Eye (tissue), 1 donor: ENCODE measurements around the gene ELMO3.

Experiments used
- DNase-seq: peaks from one replicate; pipeline ENCODE4 v3.0.0-alpha.2; 2015

ELMO3 gene

GRCh38 chr16:67226804-67227566 lies 28.1 kb downstream of the ELMO3 start, which contains the start of gene TMEM208:
TSS of gene TMEM208 (plus strand) at chr16:67227130. CDS start at chr16:67227219, 89 bp downstream.
- DNase-seq, result peak; percentile 100

DNA sequence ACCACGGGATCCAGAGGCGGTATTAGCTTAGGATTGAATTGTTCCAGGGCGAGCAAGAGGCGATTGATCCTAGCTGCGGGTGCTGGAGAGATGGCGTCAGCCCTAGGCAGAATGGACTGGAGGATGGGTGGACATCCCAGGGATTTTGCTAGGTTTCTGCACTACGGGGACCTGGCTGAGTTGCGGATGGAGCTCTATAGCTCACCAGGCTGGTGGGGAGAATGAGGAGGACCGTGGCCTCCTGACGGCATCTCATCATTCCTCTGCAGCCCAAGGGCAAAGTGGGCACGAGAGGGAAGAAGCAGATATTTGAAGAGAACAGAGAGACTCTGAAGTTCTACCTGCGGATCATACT lies 28.6 kb downstream of the ELMO3 start:
- DNase-seq, result no peak

- DNase-seq, result no peak
Measured at GRCh38 chr16:67228034-67228785, 29.3 kb downstream of the ELMO3 start.

DNA sequence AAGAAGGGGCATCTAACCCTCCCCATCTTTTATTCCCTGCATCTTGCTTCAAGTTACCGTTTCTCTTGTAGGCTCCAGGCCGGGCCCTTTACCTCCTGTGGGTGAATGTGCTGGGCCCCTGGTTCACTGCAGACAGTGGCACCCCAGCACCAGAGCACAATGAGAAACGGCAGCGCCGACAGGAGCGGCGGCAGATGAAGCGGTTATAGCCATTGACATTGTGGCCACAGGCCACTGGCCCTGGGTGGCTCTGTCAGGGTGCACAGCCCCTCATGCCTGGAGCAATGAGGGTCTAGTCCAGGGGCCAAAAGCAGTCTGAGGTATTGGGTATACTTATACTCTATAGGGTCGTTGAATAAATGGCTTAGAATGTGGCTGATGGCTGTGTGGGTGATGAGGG lies 30.0 kb downstream of the ELMO3 start:
- no peak for DNase-seq

- DNase-seq, result no peak
Measured at GRCh38 chr16:67229906-67230808, 31.2 kb downstream of the ELMO3 start.

DNA sequence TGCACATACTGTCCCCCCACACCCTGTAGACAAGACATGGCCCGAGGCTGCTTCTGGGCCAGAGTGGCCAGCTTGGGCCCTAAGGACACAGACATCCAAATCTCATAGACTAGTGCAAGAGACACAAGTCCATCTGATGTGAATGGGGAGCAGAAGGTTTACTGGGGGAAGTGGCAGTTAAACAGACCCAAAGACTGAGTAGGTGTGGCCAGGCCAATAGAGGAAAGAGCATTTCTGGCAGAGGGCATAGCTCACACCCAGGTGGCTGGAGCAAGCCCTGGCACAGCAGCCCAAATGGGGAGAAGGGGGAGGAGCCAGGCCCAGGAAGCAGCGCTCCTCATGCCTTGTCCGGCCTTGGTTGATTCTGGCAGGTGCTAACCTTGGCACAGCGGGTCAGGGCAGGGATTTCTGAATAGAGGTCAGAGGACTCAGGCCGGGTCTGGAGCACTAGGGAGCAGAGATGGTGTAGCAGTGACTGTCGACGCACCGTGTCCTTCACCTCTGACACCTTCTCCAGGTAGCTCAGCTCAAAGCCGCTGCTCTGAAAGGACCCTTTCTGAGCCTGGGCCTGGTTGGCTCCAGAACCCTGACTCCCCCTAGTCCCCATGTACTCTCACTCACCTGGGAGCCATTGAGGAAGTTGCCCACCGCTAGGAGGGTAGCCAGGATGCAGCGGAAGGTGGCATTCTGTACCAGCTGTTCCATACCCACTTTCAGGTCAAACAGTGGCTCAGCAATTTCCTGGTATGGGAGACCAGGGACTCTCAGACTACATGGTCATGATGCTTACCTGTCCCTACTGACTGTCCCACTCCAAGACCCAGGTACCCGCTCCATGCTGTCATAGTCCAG lies 32.1 kb downstream of the ELMO3 start:
- no peak for DNase-seq

- DNase-seq, result no peak
Measured at GRCh38 chr16:67233596-67233995, 34.7 kb downstream of the ELMO3 start.

GRCh38 chr16:67234180-67234597 lies 35.3 kb downstream of the ELMO3 start:
- DNase-seq, result no peak

GRCh38 chr16:67235816-67236562 lies 37.1 kb downstream of the ELMO3 start:
- DNase-seq, result no peak

GRCh38 chr16:67236563-67237395 lies 37.8 kb downstream of the ELMO3 start:
- DNase-seq, result peak; percentile 38

- DNase-seq, result no peak
Measured at GRCh38 chr16:67237396-67238277, 38.7 kb downstream of the ELMO3 start.

GRCh38 chr16:67238278-67238575 lies 39.3 kb downstream of the ELMO3 start:
- DNase-seq, result no peak

DNA sequence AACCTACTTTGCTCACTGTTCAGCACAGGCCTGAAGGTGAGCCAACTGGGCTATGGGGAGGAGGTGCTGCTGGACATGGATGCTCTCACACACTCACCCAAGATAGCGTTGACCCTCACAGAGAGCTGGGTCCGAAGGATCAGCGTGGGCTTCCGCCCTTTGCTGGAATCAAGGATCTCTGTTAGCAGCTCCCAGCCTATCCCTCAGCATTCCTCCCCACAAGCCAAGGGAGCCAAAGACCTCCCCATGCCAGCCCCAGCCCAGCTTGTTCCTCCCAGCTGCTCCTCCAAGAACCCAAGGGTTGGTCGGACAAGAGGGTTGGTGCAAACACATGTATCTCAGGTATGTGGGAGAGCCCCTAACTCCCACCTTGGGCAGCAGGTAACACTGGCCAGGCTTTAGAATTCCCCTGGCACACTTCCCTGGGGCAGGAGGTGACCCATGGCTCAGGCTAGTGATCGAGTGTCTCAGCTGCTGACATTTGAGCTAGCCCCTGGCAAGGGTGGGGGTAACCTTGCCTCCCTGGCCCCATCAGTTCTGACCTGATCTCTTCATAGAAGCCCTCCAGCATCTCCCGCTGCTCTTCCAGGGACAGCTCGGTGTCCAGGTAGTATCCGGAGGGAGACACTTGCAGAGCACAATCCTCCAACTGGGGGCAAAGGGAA lies 40.0 kb downstream of the ELMO3 start:
- DNase-seq, result no peak

GRCh38 chr16:67240506-67240905 lies 41.6 kb downstream of the ELMO3 start:
- no peak for DNase-seq

DNA sequence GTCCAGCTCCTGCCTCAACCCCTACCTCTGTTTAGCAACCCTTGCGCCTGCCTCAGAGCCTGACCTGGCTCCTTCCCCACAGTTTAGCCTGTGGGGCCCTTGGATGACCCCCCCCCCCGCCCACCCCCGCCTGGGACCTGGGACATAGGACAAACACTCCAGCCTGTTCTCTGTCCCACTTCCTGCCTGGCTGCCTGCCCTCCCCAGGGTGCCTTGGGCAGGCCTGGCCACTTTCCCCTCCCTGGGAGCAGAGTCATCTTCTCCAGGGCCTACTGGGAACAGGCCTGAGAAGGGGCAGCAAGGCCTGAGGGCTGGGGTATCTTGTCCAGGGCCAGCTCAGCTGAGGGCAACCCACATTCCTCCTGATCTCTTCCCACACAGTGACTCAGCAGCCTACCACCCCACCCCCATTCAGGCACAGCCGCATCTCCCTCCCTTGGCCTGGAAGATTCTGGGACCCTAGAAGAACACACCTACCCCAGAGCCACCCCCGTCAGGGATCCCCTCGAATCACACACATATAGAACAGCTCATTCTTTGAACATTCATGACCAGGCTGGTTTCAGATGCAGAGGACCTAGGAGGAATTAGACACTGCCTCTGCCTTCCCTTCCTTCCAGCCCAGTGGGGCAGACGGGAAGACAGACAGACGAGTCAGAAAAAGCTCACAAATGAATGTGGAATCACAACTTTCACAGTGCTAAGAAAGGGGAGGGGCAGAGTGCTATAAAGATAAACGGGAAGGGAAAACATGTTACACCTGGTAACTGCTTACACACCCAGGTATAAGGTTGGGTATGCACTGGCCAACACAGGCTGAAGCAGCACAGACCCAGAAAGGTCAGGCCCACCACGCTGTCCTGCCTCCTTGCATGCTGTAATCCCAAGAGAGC lies 42.3 kb downstream of the ELMO3 start:
- no peak for DNase-seq

GRCh38 chr16:67242138-67242730 lies 43.3 kb downstream of the ELMO3 start:
- DNase-seq, result no peak

DNA sequence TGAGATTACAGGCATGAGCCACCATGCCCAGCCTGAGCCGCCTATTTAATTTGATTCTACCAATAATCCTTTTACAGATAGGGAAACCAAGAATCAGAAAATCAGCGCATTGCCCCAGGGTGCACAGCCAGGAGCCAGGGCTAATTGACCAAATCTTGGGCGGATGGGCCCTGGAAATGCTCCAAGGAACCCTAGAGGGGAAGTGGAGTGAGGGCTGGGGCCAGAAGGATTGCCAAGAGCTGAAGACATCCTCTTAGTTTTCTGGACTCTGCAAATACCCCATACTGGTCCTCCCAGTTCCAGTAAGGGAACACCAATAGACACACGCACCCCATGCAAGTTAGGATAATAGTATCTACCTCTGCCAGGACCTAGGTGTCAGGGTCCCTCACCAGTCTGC lies 44.5 kb downstream of the ELMO3 start:
- no peak for DNase-seq
